NB4 (cell line): ENCODE measurements around the gene HYAL1.

ENCODE experiments used
- POLR2A ChIP-seq: IDR thresholded peaks from 2 replicates; pipeline ENCODE4 v1.6.1; 2011; ENCODE audit warnings: mild to moderate bottlenecking; ENCODE audit not compliant: insufficient read length; ENCODE audit errors: extremely low read depth
- TF ChIP-seq, protein P1 (sequence below): IDR thresholded peaks from one replicate; pipeline ENCODE4 v1.5.1; 2012; ENCODE audit warnings: low read depth, low read length

- TF ChIP-seq POLR2A: no peak
- TF ChIP-seq, protein P1, sequence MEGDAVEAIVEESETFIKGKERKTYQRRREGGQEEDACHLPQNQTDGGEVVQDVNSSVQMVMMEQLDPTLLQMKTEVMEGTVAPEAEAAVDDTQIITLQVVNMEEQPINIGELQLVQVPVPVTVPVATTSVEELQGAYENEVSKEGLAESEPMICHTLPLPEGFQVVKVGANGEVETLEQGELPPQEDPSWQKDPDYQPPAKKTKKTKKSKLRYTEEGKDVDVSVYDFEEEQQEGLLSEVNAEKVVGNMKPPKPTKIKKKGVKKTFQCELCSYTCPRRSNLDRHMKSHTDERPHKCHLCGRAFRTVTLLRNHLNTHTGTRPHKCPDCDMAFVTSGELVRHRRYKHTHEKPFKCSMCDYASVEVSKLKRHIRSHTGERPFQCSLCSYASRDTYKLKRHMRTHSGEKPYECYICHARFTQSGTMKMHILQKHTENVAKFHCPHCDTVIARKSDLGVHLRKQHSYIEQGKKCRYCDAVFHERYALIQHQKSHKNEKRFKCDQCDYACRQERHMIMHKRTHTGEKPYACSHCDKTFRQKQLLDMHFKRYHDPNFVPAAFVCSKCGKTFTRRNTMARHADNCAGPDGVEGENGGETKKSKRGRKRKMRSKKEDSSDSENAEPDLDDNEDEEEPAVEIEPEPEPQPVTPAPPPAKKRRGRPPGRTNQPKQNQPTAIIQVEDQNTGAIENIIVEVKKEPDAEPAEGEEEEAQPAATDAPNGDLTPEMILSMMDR: no peak
These were observed 27.0 kb upstream of the HYAL1 start for GRCh38 chr3:50330330-50330729.
